Neural crest cell (in vitro differentiated cells): Measurements from ENCODE around the gene PARVA. TPM values are rescaled to one million over a fixed set of nuclear protein-coding genes. Genes with fewer than 3 reads are reported as not detected.

Experiments used
- DNase-seq: peaks from one replicate; pipeline ENCODE4 v3.0.0; 2021; ENCODE audit warnings: low read depth, mixed read lengths, low spot score
- H3K27ac Mint-ChIP-seq: one replicate; pipeline ENCODE4 v1.8.0; 2021; ENCODE audit warnings: mild to moderate bottlenecking, mixed read lengths; ENCODE audit not compliant: unreplicated experiment
- H3K27me3 Mint-ChIP-seq: 2 replicates; pipeline ENCODE4 v1.8.0; 2021; ENCODE audit warnings: low read depth, mild to moderate bottlenecking, mixed read lengths
- H3K36me3 Mint-ChIP-seq: 2 replicates; pipeline ENCODE4 v1.8.0; 2021; ENCODE audit warnings: low read depth, mild to moderate bottlenecking, mixed read lengths
- H3K4me1 Mint-ChIP-seq: 2 replicates; pipeline ENCODE4 v1.8.0; 2021; ENCODE audit warnings: mixed read lengths
- H3K4me3 Mint-ChIP-seq: one replicate; pipeline ENCODE4 v1.8.0; 2021; ENCODE audit warnings: mild to moderate bottlenecking, mixed read lengths
- H3K9me3 Mint-ChIP-seq: 2 replicates; pipeline ENCODE4 v1.8.0; 2021; ENCODE audit warnings: mixed read lengths
- CTCF ChIP-seq: fragments of 200-600 bp; sonication (generic); conservative IDR thresholded peaks from 2 replicates; pipeline ENCODE4 v1.5.0; 2021; ENCODE audit warnings: antibody characterized with exemption, mild to moderate bottlenecking
- total RNA-seq: library from RNA; stranded (reverse); gene quantifications from 2 replicates; pipeline ENCODE4 v1.2.1, GENCODE V29; 2021

PARVA gene
- total RNA-seq, 1 donor from 2014 or later: 36.2 TPM

- Mint-ChIP-seq H3K9me3 (peaks cover 4% of the 10 kb centered on the region), H3K4me1 (peaks cover 10% of the 10 kb centered on the region), H3K36me3 (peaks cover 3% of the 10 kb centered on the region), H3K27me3 (no peaks in the 10 kb centered on the region), H3K27ac (no peak overlapping the region), H3K4me3 (no peak overlapping the region)
- DNase-seq: no peak
- no peak for TF ChIP-seq CTCF
Measured at GRCh38 chr11:12464303-12464702, 86.9 kb downstream of the PARVA start.

- Mint-ChIP-seq H3K27me3 (no peaks in the 10 kb centered on the region), H3K27ac (no peak overlapping the region), H3K9me3 (peaks cover 4% of the 10 kb centered on the region), H3K4me1 (peaks cover 5% of the 10 kb centered on the region), H3K36me3 (peaks cover 3% of the 10 kb centered on the region), H3K4me3 (no peak overlapping the region)
- DNase-seq: no peak
- no peak for TF ChIP-seq CTCF
Measured at GRCh38 chr11:12465332-12465731, 88.0 kb downstream of the PARVA start.

GRCh38 chr11:12467610-12468009, 90.2 kb downstream of the PARVA start:
- DNase-seq: no peak
- peaks cover 3% of the 10 kb centered on the region for H3K36me3 Mint-ChIP-seq
- H3K27ac Mint-ChIP-seq: no peak overlapping the region
- TF ChIP-seq CTCF: no peak
- no peaks in the 10 kb centered on the region for H3K27me3 Mint-ChIP-seq
- peaks cover 11% of the 10 kb centered on the region for H3K4me1 Mint-ChIP-seq
- H3K4me3 Mint-ChIP-seq: no peak overlapping the region
- H3K9me3 Mint-ChIP-seq: peaks cover 4% of the 10 kb centered on the region

- TF ChIP-seq CTCF: no peak
- Mint-ChIP-seq H3K36me3 (no peaks in the 10 kb centered on the region), H3K27ac (no peak overlapping the region), H3K27me3 (no peaks in the 10 kb centered on the region), H3K9me3 (peaks cover under 1% of the 10 kb centered on the region), H3K4me1 (peaks cover 23% of the 10 kb centered on the region), H3K4me3 (no peak overlapping the region)
- DNase-seq: no peak
Measured at GRCh38 chr11:12469451-12469850, 92.1 kb downstream of the PARVA start.

GRCh38 chr11:12470236-12470635, 92.9 kb downstream of the PARVA start:
- peaks cover 27% of the 10 kb centered on the region for H3K4me1 Mint-ChIP-seq
- no peak overlapping the region for H3K4me3 Mint-ChIP-seq
- DNase-seq: no peak
- no peak for TF ChIP-seq CTCF
- H3K27me3 Mint-ChIP-seq: no peaks in the 10 kb centered on the region
- peaks cover 4% of the 10 kb centered on the region for H3K36me3 Mint-ChIP-seq
- H3K27ac Mint-ChIP-seq: no peak overlapping the region
- no peaks in the 10 kb centered on the region for H3K9me3 Mint-ChIP-seq
